Activated CD4-positive, CD25-positive, alpha-beta regulatory T cell treated with anti-CD3 and anti-CD28 coated beads, Interleukin-2, amount 50 U/mL, for 16 hours (primary cell): ENCODE measurements around the gene CHMP5.

Experiments used
- DNase-seq: peaks from one replicate; pipeline ENCODE4 v3.0.0-alpha.2; 2020; ENCODE audit warnings: low read depth, low spot score

CHMP5 gene

GRCh38 chr9:33273266-33273971 is 8.6 kb downstream of the CHMP5 start:
- DNase-seq = no peak

- no peak for DNase-seq
Measured at GRCh38 chr9:33273972-33274328, 9.1 kb downstream of the CHMP5 start.

DNA sequence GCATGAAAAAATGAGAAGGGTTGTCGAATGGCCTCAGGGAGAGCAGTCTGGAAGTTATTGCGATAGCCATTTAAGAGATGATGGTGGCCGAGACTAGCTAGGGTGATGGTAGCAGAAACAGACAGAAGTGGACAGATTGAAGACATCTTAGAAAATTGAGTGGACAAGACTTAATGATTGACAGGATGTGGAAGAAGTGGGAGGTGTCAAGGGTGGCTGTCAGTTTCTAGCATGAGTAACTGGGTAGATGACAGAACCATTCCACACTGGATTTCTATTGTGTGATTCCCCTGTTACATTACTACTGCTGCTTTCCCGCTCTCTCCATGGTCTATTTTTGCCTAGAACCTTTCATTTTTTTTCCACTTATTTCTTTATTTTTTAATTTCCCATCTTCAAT is 12.6 kb downstream of the CHMP5 start:
- DNase-seq = no peak

- no peak for DNase-seq
Measured at GRCh38 chr9:33285502-33285901, 20.7 kb downstream of the CHMP5 start.

GRCh38 chr9:33287087-33287490 is 22.2 kb downstream of the CHMP5 start:
- no peak for DNase-seq

GRCh38 chr9:33288235-33288634 is 23.4 kb downstream of the CHMP5 start:
- no peak for DNase-seq

DNA sequence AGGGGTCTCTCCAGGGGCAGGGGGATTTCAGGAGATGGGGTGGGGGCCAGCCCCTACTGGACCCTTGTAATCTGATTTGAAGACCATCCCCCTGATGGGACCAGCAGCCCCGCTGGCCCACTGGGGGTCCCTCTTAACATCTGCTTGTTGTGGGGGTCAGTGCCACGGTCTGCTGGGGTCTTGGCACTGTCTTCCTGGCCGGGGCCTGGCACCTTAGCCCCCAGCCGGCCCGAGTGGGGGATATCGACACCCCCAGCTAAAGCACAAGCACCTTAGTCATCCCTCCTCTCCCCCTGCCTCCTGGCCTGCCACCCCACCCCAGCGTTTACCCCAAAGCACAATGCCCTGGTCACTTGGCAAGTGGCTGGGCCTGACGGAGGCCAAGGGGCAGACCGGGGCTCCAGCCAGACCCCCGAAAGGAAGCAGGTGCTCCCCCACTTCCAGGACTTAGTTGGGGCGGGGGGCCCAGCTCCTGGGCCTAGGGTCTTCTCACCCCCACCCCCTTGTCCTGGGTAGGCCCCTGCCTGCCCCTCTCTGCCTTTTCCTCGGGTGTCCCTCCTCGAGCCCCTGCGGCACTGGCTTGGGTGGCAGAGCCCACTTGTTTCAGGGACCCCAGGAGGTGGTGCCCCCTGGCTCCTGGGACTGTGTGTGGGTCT is 24.1 kb downstream of the CHMP5 start:
- no peak for DNase-seq

- no peak for DNase-seq
Measured at GRCh38 chr9:33289496-33289895, 24.6 kb downstream of the CHMP5 start.

- DNase-seq = no peak
Measured at GRCh38 chr9:33289936-33290246, 25.0 kb downstream of the CHMP5 start.

DNA sequence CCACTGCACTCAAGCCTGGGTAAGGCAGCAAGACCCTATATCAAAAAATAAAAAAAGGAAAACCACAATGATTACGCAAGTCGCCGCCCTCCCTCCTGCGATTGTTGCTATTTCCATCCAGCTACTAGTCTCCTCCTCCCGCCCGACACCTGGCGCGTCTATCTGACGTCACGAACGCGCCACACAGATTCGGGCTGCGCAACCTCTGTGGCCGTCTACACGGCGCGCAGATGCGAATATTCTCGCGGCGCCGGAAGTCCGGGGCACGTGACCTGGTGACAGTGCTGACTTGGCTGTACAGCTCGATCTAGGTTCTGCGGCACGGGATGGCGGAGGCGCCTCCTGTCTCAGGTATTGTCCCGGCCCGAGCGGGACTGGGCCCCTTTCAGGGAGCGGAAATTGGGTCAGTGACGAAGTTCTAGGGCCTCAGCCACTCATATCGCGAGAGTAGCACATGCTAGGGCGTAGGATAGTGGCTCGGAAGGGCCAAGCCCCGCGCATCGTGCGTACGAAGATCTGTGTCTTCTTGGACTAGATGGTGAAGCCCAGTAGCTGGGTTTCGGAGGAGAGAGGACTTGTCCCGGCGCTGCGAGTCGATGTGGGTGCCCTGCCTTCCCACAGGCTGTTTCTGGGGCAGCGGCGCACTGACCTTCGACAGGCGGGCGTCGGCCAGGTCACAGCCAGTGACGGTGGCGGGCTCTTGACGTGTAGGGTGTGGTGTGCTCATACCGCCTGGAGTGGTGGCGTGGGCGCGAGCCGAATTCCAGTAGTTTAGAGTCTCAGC is 25.6 kb downstream of the CHMP5 start, which contains the start of gene NFX1:
Gene NFX1, plus strand, starts transcription at position 270 of the 784 bp plus-strand sequence. Its CDS starts 57 bp downstream, at position 327.
- DNase-seq = peak; percentile 99

- no peak for DNase-seq
Measured at GRCh38 chr9:33291031-33291397, 26.2 kb downstream of the CHMP5 start.

DNA sequence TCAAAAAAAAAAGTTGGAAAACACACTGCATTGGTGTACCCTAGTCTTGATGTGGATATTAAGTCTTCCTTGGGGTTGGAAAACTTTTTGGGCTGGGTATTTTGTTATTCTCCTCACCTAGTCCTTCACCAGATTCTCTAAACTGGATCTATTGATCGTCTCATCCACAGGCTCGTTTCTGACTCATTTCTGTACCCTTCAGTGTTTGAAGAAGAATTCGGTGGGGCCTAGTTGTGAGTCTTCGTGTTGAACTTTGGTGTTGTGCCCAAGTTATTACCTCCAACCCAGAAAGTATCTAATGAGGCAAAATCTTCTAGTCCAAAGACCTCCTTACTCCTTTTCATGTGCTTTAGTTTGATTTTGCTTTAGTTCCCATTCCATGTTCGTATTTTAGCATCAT is 27.1 kb downstream of the CHMP5 start:
- no peak for DNase-seq

- no peak for DNase-seq
Measured at GRCh38 chr9:33293782-33294181, 28.9 kb downstream of the CHMP5 start.

GRCh38 chr9:33294670-33295432 is 30.0 kb downstream of the CHMP5 start:
- no peak for DNase-seq

GRCh38 chr9:33295571-33295970 is 30.7 kb downstream of the CHMP5 start:
- no peak for DNase-seq

- DNase-seq = no peak
Measured at GRCh38 chr9:33297432-33297831, 32.6 kb downstream of the CHMP5 start.

DNA sequence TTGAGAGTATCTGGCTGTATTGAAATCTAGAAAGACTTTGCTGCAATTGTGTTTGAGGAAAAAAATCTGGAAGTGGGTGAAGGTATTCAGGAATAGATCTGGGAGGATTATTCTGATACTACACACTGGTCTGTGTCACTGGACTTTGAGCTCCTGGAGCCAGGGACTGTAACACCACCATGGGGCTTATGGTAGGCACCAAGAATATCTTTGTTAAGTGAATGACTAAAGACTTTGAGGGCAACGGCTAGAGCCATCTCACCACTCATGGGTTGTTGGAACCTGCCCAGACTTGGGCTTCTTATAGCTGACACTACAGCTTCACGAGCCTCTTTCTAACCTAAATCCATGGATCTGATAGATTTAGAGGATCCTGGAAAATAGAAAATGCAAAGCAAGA is 35.7 kb downstream of the CHMP5 start:
- no peak for DNase-seq

GRCh38 chr9:33304362-33304761 is 39.5 kb downstream of the CHMP5 start:
- no peak for DNase-seq

GRCh38 chr9:33306037-33306436 is 41.2 kb downstream of the CHMP5 start:
- no peak for DNase-seq

DNA sequence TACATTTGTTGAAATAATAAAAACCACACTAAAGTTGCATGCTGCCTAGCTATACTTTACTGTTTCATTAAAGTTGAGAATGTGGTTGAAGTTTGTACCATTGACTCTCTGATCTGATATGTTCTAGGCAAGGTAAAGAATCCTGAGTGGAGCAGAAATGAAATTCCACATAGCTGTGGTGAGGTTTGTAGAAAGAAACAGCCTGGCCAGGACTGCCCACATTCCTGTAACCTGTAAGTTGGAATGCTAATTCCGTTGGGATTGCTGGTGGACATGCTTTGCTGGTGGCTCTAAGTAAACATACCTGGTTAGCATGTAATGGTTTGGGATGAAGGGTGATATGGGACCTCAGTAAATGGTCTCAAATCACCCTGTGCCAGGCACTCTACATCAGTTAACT is 42.2 kb downstream of the CHMP5 start:
- DNase-seq = no peak

GRCh38 chr9:33309903-33310302 is 45.1 kb downstream of the CHMP5 start:
- no peak for DNase-seq

DNA sequence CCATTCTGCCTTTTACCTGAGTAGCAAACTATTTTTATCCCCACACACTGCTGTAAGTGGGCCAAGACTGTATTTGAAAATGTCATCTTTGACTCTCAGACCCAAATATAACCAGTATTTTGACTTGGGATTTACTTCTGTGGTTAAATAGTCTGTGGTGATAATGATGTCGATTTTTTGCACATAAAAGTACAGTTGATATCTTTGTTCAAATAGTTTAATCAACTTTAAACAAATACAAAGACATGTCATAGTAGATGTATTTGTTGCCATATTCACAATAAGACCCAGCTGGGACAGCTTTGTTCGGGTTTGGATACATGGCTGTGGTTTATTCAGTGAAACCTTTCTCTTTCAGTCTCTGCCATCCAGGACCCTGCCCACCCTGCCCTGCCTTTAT is 45.9 kb downstream of the CHMP5 start:
- DNase-seq = no peak
